RWPE2 (cell line): Measurements from ENCODE around the gene SMG7.

Experiments used
- ATAC-seq: fragments of 200-7000 bp; cut with Tn5 transposase; 3 replicates; pipeline ENCODE4 v1.9.1; 2021; ENCODE audit warnings: low read depth
- DNase-seq: peaks from one replicate; pipeline ENCODE4 v3.0.0-alpha.2; 2020; ENCODE audit warnings: low spot score
- H3K27ac ChIP-seq: fragments of 450-650 bp; 2 replicates; pipeline ENCODE4 v1.5.1; 2017; ENCODE audit warnings: mild to moderate bottlenecking; ENCODE audit not compliant: poor library complexity, severe bottlenecking
- H3K27me3 ChIP-seq: fragments of 250-450 bp; sonication (Bioruptor Pico); 2 replicates; pipeline ENCODE4 v1.5.1; 2021; ENCODE audit warnings: mild to moderate bottlenecking, moderate library complexity; ENCODE audit not compliant: insufficient read depth, poor library complexity, severe bottlenecking
- H3K36me3 ChIP-seq: fragments of 250-450 bp; sonication (Bioruptor Pico); 2 replicates; pipeline ENCODE4 v1.5.1; 2020; ENCODE audit warnings: low read depth, mild to moderate bottlenecking, moderate library complexity
- H3K4me1 ChIP-seq: fragments of 250-450 bp; sonication (Bioruptor Pico); 2 replicates; pipeline ENCODE4 v1.5.1; 2021; ENCODE audit warnings: mild to moderate bottlenecking, moderate library complexity; ENCODE audit not compliant: insufficient read depth, poor library complexity, severe bottlenecking
- H3K4me3 ChIP-seq: fragments of 250-450 bp; sonication (Bioruptor Pico); 2 replicates; pipeline ENCODE4 v1.5.1; 2021; ENCODE audit warnings: mild to moderate bottlenecking, moderate library complexity; ENCODE audit not compliant: severe bottlenecking
- H3K9me3 ChIP-seq: fragments of 250-450 bp; sonication (Bioruptor Pico); 2 replicates; pipeline ENCODE4 v1.5.1; 2021; ENCODE audit warnings: mild to moderate bottlenecking, moderate library complexity; ENCODE audit not compliant: severe bottlenecking
- CTCF ChIP-seq: fragments of 450-650 bp; IDR thresholded peaks from one replicate; pipeline ENCODE4 v1.5.1; 2017; ENCODE audit warnings: mild to moderate bottlenecking, moderate library complexity; ENCODE audit not compliant: poor library complexity, severe bottlenecking

Gene SMG7

GRCh38 chr1:183480971-183481441, 8.7 kb downstream of the SMG7 start:
- Histone ChIP-seq H3K4me3 (no peak overlapping the region), H3K36me3 (0 out of 2 replicates have a peak, but pooled peaks cover 5% of the 10 kb centered on the region), H3K4me1 (peaks cover 38% of the 10 kb centered on the region), H3K9me3 (no peaks in the 10 kb centered on the region), H3K27ac (peak overlapping the region; percentile 65), H3K27me3 (no peaks in the 10 kb centered on the region)
- DNase-seq, result no peak
- ATAC-seq, result peak; percentile 92
- no peak for TF ChIP-seq CTCF

- no peak for ATAC-seq
- no peak for TF ChIP-seq CTCF
- DNase-seq, result no peak
- H3K4me3 ChIP-seq, result no peak overlapping the region
- peaks cover 35% of the 10 kb centered on the region for H3K4me1 ChIP-seq
- 0 out of 2 replicates have a peak, but pooled peaks cover 5% of the 10 kb centered on the region for H3K36me3 ChIP-seq
- H3K27me3 ChIP-seq, result no peaks in the 10 kb centered on the region
- H3K9me3 ChIP-seq, result no peaks in the 10 kb centered on the region
- no peak overlapping the region for H3K27ac ChIP-seq
These were observed 10.9 kb downstream of the SMG7 start for GRCh38 chr1:183483224-183483623.

- 0 out of 2 replicates have a peak, but pooled peaks cover 5% of the 10 kb centered on the region for H3K36me3 ChIP-seq
- DNase-seq, result no peak
- H3K27ac ChIP-seq, result no peak overlapping the region
These were observed 12.0 kb downstream of the SMG7 start for GRCh38 chr1:183484254-183484653.

DNA sequence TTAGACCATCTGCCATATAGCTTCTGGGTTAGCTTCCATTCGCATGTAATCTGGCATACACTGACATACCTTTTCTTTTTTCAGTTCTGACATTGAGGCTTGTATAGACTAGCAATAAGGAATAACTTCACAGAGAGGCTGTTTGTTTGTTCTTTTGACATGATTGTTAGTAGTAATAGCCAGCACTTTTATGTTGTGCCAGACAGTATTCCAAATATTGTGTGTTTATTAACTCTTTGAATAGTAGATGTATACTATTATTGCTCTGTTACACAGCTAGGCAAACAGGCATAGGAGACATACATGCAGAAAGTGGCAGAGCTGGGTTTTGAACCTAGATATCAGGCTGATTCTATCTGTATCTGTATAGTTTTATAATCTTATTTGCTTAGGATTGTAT, 12.6 kb downstream of the SMG7 start:
- Histone ChIP-seq H3K4me3 (no peak overlapping the region), H3K27me3 (no peaks in the 10 kb centered on the region), H3K4me1 (peaks cover 23% of the 10 kb centered on the region), H3K36me3 (0 out of 2 replicates have a peak, but pooled peaks cover 5% of the 10 kb centered on the region), H3K9me3 (no peaks in the 10 kb centered on the region), H3K27ac (no peak overlapping the region)
- TF ChIP-seq CTCF, result no peak
- DNase-seq, result no peak
- no peak for ATAC-seq

More at GRCh38 chr1:183484254-183484653, 12.0 kb downstream of the SMG7 start:
- no peaks in the 10 kb centered on the region for H3K9me3 ChIP-seq
- no peak for ATAC-seq
- peak; percentile 34 for TF ChIP-seq CTCF
- H3K4me1 ChIP-seq, result peaks cover 29% of the 10 kb centered on the region
- H3K27me3 ChIP-seq, result no peaks in the 10 kb centered on the region
- no peak overlapping the region for H3K4me3 ChIP-seq

GRCh38 chr1:183487674-183488442, 15.6 kb downstream of the SMG7 start:
- ATAC-seq (no peak), DNase-seq (no peak)
- Histone ChIP-seq H3K27ac (no peak overlapping the region), H3K4me1 (peaks cover 6% of the 10 kb centered on the region), H3K9me3 (no peaks in the 10 kb centered on the region), H3K36me3 (0 out of 2 replicates have a peak, but pooled peaks cover 5% of the 10 kb centered on the region), H3K27me3 (no peaks in the 10 kb centered on the region), H3K4me3 (no peak overlapping the region)
- TF ChIP-seq CTCF, result no peak
